Mononuclear cell (primary cell): ENCODE results near the gene IGLON5. TPM values are rescaled to one million over a fixed set of nuclear protein-coding genes. Genes with fewer than 3 reads are reported as not detected.

Experiments used
- H3K27me3 ChIP-seq: 2 replicates; pipeline ENCODE4 v1.6.0; 2011; ENCODE audit warnings: low read length, control low read depth; ENCODE audit not compliant: insufficient read depth
- H3K4me1 ChIP-seq: 2 replicates; pipeline ENCODE4 v1.5.1; 2011; ENCODE audit warnings: mild to moderate bottlenecking, low read length, control low read depth; ENCODE audit not compliant: insufficient read depth
- H3K4me3 ChIP-seq: 2 replicates; pipeline ENCODE4 v1.5.1; 2011; ENCODE audit warnings: mild to moderate bottlenecking, low read length, moderate library complexity
- H3K9me3 ChIP-seq: 2 replicates; pipeline ENCODE4 v1.5.1; 2011; ENCODE audit warnings: low read depth, mild to moderate bottlenecking, control low read depth, low read length
- total RNA-seq: library from RNA; depleted of rRNA; stranded (reverse); fragments of >200 nt; gene quantifications from one replicate; pipeline ENCODE4 v1.2.3, GENCODE V29; 2012

Gene IGLON5
- total RNA-seq, 1 donor, result not detected

GRCh38 chr19:51295382-51296126, 15.9 kb upstream of the IGLON5 start:
- Histone ChIP-seq H3K9me3 (no peaks in the 10 kb centered on the region), H3K4me1 (no peaks in the 10 kb centered on the region), H3K27me3 (no peaks in the 10 kb centered on the region), H3K4me3 (no peak overlapping the region)

GRCh38 chr19:51296336-51297093, 14.9 kb upstream of the IGLON5 start:
- Histone ChIP-seq H3K9me3 (no peaks in the 10 kb centered on the region), H3K4me1 (no peaks in the 10 kb centered on the region), H3K27me3 (no peaks in the 10 kb centered on the region), H3K4me3 (no peak overlapping the region)

- Histone ChIP-seq H3K4me3 (no peak overlapping the region), H3K4me1 (no peaks in the 10 kb centered on the region), H3K9me3 (no peaks in the 10 kb centered on the region), H3K27me3 (no peaks in the 10 kb centered on the region)
These were observed 14.0 kb upstream of the IGLON5 start for GRCh38 chr19:51297406-51297805.

- Histone ChIP-seq H3K4me1 (no peaks in the 10 kb centered on the region), H3K4me3 (no peak overlapping the region), H3K9me3 (no peaks in the 10 kb centered on the region)
These were observed 10.2 kb upstream of the IGLON5 start for GRCh38 chr19:51301266-51301665.

GRCh38 chr19:51305479-51305878, 6.0 kb upstream of the IGLON5 start:
- peaks cover 23% of the 10 kb centered on the region for H3K27me3 ChIP-seq
- no peaks in the 10 kb centered on the region for H3K4me1 ChIP-seq
- no peak overlapping the region for H3K4me3 ChIP-seq
- H3K9me3 ChIP-seq, result peaks cover 8% of the 10 kb centered on the region

More at GRCh38 chr19:51301266-51301665, 10.2 kb upstream of the IGLON5 start:
- peaks cover 2% of the 10 kb centered on the region for H3K27me3 ChIP-seq

- Histone ChIP-seq H3K9me3 (no peaks in the 10 kb centered on the region), H3K27me3 (no peaks in the 10 kb centered on the region), H3K4me1 (peaks cover 11% of the 10 kb centered on the region), H3K4me3 (no peak overlapping the region)
These were observed 5.2 kb downstream of the IGLON5 start for GRCh38 chr19:51316688-51317087.

GRCh38 chr19:51317376-51317775, 5.9 kb downstream of the IGLON5 start:
- Histone ChIP-seq H3K27me3 (no peaks in the 10 kb centered on the region), H3K9me3 (no peaks in the 10 kb centered on the region), H3K4me3 (no peak overlapping the region), H3K4me1 (peaks cover 11% of the 10 kb centered on the region)

- Histone ChIP-seq H3K27me3 (no peaks in the 10 kb centered on the region), H3K4me1 (peaks cover 11% of the 10 kb centered on the region), H3K4me3 (no peak overlapping the region), H3K9me3 (no peaks in the 10 kb centered on the region)
These were observed 6.5 kb downstream of the IGLON5 start for GRCh38 chr19:51317968-51318367.

GRCh38 chr19:51318687-51319648, 7.5 kb downstream of the IGLON5 start:
- Histone ChIP-seq H3K9me3 (no peaks in the 10 kb centered on the region), H3K4me1 (peaks cover 5% of the 10 kb centered on the region), H3K4me3 (no peak overlapping the region), H3K27me3 (no peaks in the 10 kb centered on the region)

GRCh38 chr19:51319649-51320279, 8.3 kb downstream of the IGLON5 start:
- Histone ChIP-seq H3K4me1 (no peaks in the 10 kb centered on the region), H3K4me3 (no peak overlapping the region), H3K27me3 (no peaks in the 10 kb centered on the region), H3K9me3 (no peaks in the 10 kb centered on the region)

- Histone ChIP-seq H3K4me1 (no peaks in the 10 kb centered on the region), H3K9me3 (no peaks in the 10 kb centered on the region), H3K4me3 (no peak overlapping the region), H3K27me3 (no peaks in the 10 kb centered on the region)
These were observed 8.8 kb downstream of the IGLON5 start for GRCh38 chr19:51320280-51320657.

GRCh38 chr19:51321799-51322198, 10.4 kb downstream of the IGLON5 start:
- Histone ChIP-seq H3K4me3 (no peak overlapping the region), H3K9me3 (no peaks in the 10 kb centered on the region), H3K4me1 (no peaks in the 10 kb centered on the region), H3K27me3 (peaks cover 7% of the 10 kb centered on the region)

GRCh38 chr19:51323481-51324166, 12.2 kb downstream of the IGLON5 start:
- no peak overlapping the region for H3K4me3 ChIP-seq
- peaks cover 22% of the 10 kb centered on the region for H3K27me3 ChIP-seq
- H3K4me1 ChIP-seq, result peaks cover 16% of the 10 kb centered on the region
- no peaks in the 10 kb centered on the region for H3K9me3 ChIP-seq

- Histone ChIP-seq H3K4me1 (peaks cover 16% of the 10 kb centered on the region), H3K9me3 (no peaks in the 10 kb centered on the region), H3K4me3 (no peak overlapping the region), H3K27me3 (peaks cover 25% of the 10 kb centered on the region)
These were observed 12.7 kb downstream of the IGLON5 start for GRCh38 chr19:51324167-51324481.
